Measurements from ENCODE around the gene HSPBP1.
"Not testable (repeated sequence)": the region's sequence is repeated elsewhere in the genome, so short reads cannot be mapped to it uniquely, and the experiment has no call there.

HSPBP1 gene, protein sequence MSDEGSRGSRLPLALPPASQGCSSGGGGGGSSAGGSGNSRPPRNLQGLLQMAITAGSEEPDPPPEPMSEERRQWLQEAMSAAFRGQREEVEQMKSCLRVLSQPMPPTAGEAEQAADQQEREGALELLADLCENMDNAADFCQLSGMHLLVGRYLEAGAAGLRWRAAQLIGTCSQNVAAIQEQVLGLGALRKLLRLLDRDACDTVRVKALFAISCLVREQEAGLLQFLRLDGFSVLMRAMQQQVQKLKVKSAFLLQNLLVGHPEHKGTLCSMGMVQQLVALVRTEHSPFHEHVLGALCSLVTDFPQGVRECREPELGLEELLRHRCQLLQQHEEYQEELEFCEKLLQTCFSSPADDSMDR

DNA sequence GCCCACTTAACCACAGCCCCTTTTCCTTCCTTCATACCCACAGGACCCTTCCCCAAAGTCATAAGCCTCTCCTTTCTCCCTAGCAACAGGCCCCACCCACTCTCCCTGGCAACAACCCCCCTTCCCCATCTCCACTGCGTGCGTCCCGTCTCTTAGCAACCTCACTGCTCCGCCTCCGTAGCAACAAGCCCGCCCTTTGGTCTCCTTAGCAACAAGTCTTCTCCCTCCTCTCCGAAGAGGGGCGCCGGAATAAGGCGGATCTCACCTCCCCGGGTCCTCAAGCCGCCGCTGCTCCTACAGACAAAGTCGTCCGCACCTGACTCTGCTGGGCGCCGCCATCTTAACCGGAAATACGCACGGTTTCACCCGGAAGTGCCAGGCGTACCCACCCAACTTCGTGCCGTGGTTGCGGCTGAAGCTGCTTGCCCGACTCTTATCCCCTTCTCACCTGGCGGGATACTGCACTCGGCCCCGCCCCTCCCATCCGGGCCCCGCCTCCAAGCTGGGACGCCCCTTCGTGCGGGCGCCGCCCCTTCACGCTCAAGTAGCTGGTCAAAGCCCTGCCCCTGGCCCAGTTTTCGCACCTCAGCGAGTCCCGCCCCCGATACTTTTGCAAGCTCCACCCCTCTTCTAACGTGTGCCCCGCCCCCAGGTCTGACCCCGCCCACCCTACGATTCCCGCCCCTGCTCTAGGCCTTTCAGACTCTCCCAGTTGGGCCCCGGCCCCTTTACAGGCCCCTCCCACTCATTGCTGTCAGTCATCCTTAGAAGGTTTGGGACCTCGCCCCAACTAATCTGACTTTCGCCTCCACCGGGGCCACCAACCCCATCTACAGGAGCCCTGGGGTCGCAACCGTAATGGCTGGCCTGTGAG lies at the start of gene HSPBP1:
Gene HSPBP1, minus strand, starts transcription at position 341 of the 874 bp plus-strand sequence. CDS start 502 bp downstream, outside the sequence.
- DNase-seq, result peak; percentile 96

GRCh38 chr19:55328774-55329318 lies 48.9 kb upstream of the HSPBP1 start:
- DNase-seq, result not testable (repeated sequence)

DNA sequence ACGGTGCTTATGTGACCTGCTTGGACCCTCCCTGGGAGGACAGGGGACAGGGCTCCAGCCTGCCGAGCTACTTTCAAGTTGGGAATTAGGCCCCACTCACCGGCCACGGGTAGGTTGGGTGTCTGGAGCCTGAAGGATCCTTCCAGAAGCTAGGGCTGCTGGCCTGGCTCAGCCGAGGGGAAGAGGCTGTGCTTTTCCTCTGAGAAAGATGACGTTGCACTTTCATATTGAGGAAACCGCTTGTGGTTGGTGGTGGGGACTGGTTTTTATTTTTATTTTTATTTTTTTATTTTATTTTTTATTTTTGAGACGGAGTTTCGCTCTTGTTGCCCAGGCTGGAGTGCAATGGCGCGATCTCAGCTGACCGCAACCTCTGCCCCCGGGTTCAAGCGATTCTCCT lies 45.3 kb upstream of the HSPBP1 start, which contains the start of gene TMEM150B:
Gene TMEM150B, minus strand, starts transcription at position 170 of the 400 bp plus-strand sequence. CDS start 4,305 bp downstream, outside the sequence.
- no peak for DNase-seq

GRCh38 chr19:55324662-55325061 lies 44.8 kb upstream of the HSPBP1 start:
- DNase-seq, result no peak

DNA sequence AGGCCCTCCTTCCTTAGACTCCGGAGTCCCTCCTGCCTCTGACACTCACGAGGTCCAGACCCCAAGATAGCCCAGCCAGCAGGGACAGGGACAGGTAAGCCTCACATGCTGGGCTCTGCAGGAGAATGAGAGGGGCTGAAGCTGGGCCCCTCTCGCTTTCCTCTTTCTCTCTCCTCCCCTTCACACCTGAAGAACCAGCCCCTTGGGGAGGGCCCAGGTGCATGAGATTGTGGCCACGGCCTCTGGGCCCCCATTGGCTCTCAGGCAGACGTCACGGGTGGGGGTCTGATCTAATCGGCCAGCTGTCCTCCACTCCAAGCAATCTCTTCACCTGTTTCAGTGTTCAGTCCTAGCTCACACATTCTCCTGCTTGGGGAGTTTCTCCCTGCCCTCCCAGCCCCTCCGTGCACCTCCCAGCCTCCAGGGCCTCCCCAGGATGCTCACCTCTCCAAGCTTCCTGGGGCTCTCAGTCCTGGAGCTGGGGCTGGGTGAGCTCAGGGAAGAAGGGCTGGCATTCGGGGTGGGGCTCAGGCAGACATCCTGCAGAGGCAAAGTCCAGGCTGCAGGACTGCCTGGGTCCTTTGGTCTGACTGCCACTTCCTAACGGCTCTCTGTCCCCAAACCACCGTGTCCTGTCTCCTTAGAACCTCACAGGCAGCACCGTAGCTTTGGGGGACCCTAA lies 42.4 kb upstream of the HSPBP1 start:
- DNase-seq, result no peak

- DNase-seq, result no peak
Observed at GRCh38 chr19:55321466-55322137, 41.7 kb upstream of the HSPBP1 start.

GRCh38 chr19:55320844-55321419 lies 41.0 kb upstream of the HSPBP1 start:
- no peak for DNase-seq

DNA sequence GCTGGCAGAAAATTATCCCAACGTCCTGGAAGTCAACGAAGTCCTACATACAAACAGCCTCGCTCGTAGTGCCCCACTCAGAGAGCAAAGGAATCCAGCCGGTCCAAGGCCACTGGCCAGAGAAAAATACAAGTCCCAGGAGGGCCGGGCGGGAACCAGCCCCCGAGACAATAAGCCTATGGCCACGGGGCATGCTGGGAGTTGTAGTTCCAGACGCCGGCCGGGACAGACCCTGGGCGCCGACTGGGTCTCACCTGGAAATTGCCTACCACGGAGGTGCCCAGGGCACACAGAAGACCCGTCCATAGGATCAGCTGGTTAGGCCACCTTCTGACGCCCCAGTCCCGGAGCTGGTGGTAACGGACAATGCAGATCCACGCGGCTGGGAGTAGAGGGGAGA lies 39.9 kb upstream of the HSPBP1 start:
- DNase-seq, result peak; percentile 29

GRCh38 chr19:55316646-55317045 lies 36.7 kb upstream of the HSPBP1 start:
- no peak for DNase-seq

- DNase-seq, result no peak
Observed at GRCh38 chr19:55315956-55316525, 36.1 kb upstream of the HSPBP1 start.

DNA sequence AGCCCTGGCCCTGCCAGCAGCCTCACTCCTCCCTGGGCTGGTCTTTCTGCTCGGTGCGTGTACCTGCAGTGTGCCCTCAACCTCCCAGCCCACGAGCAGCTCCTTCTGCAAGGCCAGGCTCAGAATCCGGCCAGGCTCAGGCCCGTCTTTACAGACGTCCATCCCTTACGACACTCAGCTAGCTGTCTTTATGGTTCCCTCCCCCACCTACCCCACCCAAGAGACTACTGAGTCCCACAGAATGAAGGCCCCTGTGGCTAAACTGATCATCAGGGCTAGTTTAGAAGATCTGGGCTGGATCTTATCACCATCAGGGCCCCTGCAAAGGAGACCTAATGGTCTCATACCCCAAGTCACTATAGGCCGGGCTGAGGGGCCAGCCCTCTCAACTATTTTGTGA lies 34.5 kb upstream of the HSPBP1 start:
- DNase-seq, result no peak

- DNase-seq, result no peak
Observed at GRCh38 chr19:55312621-55313512, 33.0 kb upstream of the HSPBP1 start.

DNA sequence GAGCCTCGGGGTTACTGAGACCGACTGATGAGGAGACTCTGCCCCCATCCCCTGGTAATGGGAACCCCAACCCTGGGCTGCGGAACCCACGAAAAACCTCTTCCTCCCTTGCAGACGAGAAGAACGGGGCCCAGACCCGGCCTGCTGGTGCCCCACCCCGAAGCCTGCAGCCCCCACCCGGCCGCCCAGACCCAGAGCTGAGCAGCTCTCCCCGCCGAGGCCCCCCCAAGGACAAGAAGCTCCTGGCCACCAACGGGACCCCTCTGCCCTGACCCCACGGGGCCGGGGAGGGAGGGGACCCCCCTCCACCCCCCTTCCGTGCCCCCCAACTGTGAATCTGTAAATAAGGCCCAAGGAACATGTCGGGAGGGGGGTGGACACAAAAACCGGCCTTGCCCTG lies 31.9 kb upstream of the HSPBP1 start:
- no peak for DNase-seq

GRCh38 chr19:55311397-55311796 lies 31.5 kb upstream of the HSPBP1 start:
- no peak for DNase-seq

GRCh38 chr19:55310498-55310897 lies 30.6 kb upstream of the HSPBP1 start:
- DNase-seq, result no peak

- DNase-seq, result no peak
Observed at GRCh38 chr19:55309448-55309847, 29.5 kb upstream of the HSPBP1 start.

- DNase-seq, result no peak
Observed at GRCh38 chr19:55308281-55308680, 28.4 kb upstream of the HSPBP1 start.

DNA sequence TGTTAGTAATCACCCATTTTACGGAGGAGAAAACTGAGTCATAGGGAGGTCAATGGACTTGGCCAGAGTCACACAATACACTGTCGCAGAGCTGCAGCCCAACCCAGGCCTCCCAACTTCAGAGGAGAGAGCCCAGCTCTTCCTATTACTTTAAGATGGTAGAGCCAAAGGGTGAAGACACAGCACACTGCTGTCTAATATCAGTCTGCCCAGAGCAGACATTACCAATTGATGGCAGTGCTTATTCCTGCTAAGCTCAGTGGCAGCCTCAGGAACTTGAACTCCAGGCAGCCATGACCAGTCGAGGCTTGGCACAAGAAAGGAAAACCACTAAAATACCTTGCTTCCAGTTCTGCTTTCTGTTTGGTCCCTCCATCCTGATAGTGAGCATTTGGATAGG lies 26.8 kb upstream of the HSPBP1 start:
- no peak for DNase-seq

DNA sequence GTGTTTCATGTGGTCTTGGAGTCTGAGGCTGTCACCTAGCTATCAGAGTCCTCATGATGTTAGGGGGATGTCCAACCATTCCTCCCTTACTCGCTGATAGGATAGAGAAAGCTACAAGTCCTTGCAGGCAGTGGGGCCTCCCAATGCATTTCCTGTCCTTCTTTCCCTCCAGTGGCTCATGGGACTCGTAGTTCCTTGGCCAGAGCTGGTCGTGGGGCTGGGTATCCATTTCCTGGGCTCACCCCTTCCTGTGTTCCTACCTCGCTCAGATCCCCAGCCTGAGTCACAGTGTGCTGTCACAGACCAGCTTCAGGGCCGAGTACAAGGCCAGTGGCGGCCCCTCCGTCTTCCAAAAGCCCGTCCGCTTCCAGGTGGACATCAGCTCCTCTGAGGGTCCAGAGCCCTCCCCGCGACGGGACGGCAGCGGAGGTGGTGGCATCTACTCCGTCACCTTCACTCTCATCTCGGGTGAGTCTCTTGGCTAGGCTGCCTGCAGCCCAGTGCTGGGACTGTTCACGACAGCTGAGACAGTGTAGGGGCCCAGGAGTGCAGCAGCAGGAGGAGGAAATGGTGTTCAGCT lies 26.2 kb upstream of the HSPBP1 start:
- no peak for DNase-seq

DNA sequence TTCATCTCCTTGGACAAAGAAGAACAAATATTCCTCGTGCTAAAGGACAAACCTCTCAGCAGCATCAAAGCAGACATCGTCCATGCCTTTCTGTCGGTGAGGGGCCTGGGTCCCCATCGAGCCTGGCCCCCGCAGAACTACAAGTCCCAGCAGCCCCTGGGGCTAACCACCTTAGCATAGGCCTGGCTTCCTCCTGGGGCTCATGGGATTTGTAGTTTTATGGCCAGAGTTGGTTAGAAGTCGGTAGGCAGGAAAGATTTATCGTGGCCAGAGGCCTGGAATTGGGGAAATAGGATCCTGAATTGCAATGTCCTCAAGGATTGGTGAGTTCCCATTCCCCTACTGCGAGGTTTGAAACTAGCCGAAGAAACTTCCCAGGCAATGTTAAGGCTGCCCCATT lies 25.6 kb upstream of the HSPBP1 start:
- no peak for DNase-seq

Data from DMS153 (cell line).